T-helper 1 cell treated with Interleukin-12 subunit alpha and Interleukin-12 subunit beta and Interleukin-4 antibody, amounts not matched to agents 30 ng/mL and 1 ng/mL, for 36 hours (primary cell): ENCODE measurements around the gene STK10. TPM values are rescaled to one million over a fixed set of nuclear protein-coding genes. Genes with fewer than 3 reads are reported as not detected.

Source experiments
- intact Hi-C: fragments of 100-400 bp; cut with micrococcal nuclease; formaldehyde crosslinking; loops from one replicate; pipeline ENCODE4 v1.15.1; 2024
- total RNA-seq: library from RNA; stranded (reverse); gene quantifications from 2 replicates; pipeline ENCODE4 v1.2.3, GENCODE V29; 2022

STK10 gene
- total RNA-seq, 1 donor from 2014 or later: 226 TPM

DNA sequence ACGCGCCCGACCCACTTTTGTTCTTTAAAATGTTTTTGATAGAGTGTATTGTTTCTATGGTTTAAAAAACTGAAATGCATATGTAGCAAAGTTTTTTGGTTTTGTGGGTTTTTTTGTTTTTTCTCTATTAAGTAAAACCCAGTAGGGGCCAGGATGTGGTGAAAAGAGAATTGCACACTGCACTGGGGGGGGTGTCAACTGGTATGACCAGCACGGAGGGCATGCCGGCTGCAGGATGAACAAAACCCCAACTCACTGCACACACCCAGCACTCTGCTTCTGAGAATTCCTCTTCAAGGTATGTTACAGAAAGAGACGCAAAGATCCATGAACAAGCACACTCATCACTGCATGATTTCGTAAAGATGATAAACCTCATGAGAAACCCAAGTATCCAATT, 75.0 kb downstream of the STK10 start:
- intact Hi-C loops: loop anchor here (1.0 to 5.0 kb wide), 3 partner anchors 37 to 726 kb away; partner anchors contain the start of genes FBXW11 and NPM1

DNA sequence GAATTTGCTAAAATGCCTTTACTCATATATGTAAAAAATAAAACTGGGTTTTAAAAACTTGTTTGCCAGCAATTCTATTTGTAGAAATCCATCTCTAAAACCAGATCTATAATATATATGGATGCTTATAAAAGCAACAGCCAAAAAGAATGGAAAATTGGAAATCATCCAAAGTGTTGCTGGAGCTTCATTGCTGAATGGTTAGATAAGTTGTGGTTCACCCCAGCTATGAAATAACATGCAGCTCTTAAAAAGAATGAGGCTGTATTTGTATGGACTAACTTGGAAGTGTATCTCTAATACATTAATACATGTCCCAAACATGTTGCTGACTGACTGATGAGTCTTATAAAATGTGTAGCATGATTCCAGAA, 76.2 kb downstream of the STK10 start:
- intact Hi-C loops: loop anchor here (1.0 to 5.0 kb wide), 5 partner anchors 46 to 725 kb away; partner anchors contain the start of genes FBXW11, NPM1 and STK10

DNA sequence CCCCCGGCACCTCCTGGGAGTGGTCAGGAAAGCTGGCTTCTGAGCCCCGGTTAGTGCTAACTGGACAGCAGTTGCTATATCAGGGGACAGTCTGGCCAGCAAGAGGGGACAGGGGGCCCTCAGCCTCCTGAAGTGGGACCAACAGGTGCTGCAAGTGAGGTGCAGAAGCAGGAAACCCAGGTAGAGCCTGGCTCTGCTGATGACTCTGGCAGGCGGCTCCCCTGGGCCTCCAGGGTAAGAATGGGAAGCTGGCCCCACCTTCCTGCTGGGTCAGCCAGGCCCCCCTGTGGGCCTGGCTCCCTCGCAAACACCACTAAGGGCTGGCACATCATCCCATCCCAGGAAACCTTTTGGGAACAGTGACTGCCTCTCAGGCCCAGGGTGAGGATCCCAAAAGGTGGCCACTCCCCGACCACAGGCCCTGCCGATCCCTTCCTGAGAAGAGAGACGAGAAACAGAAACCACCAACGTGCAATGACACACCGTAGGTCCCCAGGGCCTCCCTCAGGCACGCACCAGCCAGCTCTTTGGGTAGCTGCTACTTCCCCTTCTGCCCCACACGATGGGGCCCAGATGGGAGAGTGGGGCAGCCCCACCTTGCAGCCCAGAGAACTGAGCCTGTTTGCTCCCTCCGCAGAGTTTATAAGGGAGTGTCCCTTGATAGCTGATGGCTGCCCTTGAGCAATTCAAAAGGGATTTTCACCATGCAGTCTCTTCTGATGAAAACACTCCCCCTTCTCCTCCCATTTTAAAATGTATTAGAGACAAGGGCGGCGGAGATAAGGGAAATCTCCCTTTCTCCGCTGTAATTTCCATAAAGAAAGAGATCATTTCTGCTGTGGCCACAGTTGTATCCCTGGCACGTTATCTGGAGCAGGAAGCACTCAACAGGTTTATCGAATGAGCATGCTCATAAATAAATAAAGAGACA, 76.8 kb downstream of the STK10 start:
- intact Hi-C loops: loop anchor here (1.0 to 5.0 kb wide), 4 partner anchors 45 to 724 kb away; partner anchors contain the start of genes NPM1 and STK10

DNA sequence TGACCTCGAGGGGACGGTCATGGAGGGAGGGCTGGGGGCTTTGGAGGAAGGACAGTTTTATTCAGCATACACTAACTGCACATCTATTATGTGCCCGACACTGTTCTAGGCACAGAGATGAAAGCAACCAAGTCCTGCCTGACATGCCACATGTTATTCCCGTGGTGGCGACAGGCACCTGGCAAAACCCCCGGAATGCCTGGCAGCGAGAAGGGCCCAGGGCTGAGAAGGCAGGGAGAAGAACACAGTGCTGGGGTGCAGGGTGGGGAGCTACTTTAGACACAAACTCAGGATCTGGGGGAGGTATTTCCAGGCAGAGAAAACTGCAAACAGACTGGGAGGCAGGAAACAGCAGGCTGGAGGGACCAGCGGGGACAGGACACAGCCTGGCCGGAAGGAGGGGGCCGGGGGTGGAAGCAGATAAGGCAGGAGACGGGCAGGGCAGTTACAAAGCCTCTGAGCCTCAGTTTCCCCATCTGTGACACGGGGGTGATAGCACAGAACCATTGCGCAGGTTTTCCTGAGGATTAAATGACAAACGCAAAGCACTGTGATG, 77.7 kb downstream of the STK10 start:
- intact Hi-C loops: loop anchor here (2.0 to 5.0 kb wide), 2 partner anchors 662 to 723 kb away; partner anchors contain the start of gene NPM1

DNA sequence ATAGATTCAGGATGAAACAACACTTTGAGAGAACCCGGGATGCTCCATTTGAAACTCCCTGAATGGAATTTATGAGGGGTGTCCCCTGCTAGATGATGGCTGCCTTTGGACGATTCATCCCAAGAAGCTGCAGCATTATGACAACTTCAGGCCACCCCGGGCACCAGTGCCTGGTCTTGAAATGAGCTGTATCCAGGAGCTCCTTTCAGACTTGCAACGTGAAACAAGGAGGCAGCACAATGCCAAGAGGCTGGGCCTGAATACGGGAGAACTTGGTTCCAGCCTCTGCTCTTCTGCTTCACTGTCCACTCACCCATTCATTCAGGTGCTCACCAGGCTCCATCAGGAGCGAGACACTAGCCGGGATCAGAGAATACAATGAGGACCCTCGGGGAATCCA, 78.3 kb downstream of the STK10 start:
- intact Hi-C loops: loop anchor here (2.0 to 5.0 kb wide), 2 partner anchors 663 to 722 kb away; partner anchors contain the start of gene NPM1

DNA sequence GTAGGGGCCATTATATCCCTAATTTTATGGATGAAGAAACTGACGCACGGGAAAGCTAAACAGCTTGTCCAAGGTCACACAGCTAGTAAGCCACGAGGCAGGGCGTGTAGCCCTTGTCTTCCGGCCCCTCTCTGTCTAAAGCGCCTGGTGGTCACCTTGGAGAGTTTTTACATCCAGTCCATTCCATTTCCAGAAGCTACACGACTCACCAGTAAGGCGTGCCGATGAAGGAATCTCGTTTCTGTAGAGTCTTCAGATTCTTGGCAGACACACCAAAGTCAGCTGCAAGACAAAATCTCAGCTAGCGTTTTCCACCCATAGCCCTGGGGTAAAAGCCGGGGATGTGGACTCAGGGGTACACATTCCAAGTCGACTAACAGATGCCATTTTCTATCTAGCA, 80.5 kb downstream of the STK10 start:
- intact Hi-C loops: loop anchor here (1.0 to 2.0 kb wide), 6 partner anchors 67 to 589 kb away; partner anchors contain the start of gene STK10

DNA sequence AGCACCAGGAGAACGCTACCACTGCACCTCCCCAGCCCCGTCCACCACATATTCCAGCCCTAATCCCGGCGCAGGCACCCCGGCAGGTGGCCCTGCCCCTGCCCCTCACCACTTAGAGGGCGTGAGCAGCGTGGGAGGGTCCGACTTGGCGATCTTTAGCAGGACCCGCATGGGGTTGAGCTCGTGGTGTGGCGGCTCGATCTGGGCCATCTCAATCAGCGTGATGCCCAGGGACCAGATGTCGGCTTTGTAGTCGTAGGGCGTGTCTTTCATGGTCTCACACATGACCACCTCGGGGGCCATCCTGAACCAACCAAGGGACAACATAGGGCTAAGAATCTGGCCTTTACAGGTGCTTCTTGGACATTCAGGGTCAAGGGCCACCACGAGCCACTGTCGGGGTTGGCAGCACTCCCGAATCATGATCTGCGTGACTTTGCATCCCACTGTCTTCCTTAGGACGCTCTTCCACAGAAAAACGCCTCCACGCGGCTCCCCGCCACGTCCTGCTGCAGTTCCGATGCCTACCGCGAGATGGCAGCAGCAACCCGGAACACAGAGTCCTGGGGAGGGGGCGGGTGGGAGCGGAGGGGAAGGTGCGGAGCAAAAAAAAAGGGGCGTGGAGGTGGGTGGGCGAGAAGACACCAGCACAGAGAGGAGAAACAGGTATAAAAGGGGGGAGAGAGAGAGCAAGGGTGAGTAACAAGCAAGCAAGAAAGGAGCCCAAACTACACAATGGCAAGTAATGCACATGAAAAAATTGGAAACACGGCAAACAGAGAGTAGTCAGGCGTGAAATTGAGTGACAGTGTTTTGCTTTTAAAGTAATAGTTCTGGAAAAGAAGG, 81.3 kb downstream of the STK10 start:
- intact Hi-C loops: loop anchor here (1.0 to 2.0 kb wide), 6 partner anchors 68 to 590 kb away; partner anchors contain the start of gene STK10

DNA sequence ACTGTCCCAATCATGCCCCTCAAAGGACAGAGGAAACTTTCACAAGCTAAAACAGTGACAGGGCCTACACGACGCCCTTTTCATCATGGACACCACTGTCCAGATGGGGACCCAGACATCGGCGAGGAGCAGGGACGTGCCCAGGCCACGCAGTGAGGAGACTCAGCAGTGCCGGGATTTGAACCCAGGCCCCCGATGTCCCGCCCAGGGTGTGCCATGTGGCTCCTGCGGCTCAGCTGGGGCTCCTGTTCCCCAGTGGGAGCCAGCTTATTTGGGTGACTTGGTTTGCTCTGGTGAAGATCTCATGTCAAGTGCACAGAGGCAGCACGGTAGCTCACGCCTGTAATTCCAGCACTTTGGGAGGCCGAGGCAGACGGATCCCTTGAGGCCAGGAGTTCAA, 82.2 kb downstream of the STK10 start:
- intact Hi-C loops: loop anchor here (2.0 kb wide), 3 partner anchors 179 to 591 kb away; no protein-coding TSS in a partner anchor

DNA sequence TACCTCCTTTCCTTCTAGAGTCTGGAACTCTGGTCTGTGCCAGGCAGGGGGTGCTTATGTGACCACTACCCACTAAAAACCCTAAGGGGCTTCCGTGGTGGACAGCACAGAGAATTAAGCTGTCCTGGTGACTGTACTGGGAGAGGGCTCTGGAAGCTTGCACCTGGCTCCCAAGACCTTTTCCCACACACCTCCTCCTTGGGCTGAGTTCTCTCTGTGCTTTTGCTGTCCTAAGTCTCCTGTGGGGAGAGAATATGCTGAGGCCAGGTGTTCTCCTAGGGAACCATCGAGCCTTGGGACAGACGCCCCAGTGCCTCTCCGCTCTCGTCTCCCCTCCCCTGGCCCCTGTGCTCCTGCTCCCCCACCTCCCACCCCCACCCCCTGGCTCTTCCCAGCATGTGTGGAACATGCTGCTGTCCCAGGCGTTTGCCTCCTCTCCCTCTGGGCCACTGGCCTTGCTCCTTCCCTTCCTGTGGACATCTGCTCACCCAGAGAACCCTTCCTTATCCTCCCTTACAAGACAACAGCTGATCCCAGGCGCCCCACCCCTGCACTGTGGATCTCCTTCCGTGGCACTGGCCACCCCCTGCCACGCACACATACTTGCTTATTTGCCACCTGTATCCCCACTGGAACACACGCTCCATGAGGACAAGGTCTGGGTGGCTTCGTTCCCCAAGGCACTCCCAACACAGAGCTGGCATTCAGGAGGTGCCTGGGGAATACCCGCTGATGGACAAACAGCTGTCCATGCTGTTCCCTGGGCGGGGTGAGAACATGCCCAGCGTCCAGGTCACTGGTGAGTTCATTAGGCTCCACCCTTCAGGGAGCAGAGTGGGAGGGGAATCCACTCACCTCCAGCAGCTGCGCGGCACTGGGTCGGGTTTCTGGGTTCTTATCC, 83.0 kb downstream of the STK10 start:
- intact Hi-C loops: no loop called here

DNA sequence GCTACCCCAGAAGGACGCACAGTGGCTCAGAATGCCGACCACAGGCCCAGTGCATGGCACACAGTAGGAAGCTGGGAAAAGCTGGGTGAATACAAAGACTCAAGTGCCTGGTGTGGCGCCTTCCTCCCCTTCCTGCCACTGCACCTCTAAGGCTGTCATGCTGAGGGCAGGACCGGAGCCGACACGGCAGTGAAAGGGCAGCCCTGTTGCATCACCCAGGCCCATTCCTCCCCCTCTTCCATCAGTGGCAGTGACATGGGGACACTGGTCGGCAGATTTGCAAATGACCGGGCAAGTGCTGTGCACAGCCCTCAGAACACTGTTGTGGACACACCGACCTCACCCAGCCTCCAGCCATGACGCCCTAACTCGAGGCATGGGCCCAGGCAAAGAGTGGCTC, 84.0 kb downstream of the STK10 start:
- intact Hi-C loops: no loop called here

DNA sequence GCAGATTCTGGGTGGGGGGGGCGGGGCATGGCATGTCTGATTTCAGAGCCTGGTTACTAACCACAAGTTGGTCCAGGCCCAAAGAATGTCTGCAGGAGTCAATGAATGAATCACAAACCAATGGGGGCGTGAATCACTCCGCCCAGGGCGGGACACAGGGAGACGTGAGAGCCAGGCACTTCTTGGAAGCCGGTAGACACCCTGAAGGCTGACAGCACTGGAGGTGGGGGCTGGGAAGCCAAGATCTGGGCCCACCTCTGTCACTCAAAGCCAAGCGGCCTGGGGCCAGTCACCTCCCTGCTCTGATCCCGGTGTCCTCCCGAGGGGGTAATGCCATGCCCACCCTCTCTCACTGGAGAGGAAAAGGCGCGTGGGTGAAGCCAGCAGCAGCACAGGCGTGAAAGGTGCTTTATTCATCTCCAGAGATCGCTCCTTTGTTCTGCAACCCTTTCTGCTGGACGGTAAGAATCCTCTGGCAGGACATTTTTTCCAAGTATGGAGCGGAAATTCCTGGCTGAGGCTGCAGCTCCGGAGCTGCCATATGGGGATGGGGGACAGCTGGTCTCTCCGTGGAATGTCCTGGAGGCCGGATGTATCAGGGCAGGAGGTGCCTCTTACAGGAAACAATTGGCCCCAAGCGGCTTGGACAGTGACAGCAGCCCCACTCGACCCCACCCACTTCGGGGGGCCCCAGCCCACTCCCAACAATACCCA, 85.0 kb downstream of the STK10 start:
- intact Hi-C loops: no loop called here

DNA sequence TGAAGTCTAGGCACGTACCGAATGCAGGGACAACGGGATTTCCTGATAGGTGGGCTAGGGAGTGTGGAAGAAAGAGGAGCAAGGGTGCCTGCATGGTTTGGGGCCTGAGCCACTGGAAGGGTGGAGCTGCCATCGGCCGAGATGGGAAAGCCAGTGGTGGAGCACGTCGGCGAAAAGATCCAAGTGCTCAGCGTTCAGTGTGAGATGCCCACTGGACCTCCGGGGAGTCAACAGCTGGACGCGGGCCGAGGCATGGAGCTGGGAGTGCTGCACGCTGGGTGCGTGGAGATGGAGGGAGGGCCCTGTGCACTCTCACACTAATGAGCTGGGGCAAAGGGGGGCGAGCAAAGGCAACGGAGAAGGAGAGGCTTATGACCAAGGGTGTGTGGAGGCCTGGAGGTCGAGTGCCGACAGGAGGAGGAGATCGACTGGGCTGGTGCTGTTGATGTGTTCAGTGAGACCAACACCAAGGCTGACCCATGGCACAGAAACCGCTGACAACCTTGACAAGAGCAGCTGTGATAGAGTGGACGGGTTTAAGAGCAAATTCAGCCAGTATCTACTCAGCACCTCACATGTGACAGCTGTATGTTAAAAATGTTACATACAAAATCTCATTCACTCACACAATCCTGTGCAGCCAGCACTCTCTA, 85.7 kb downstream of the STK10 start:
- intact Hi-C loops: no loop called here

DNA sequence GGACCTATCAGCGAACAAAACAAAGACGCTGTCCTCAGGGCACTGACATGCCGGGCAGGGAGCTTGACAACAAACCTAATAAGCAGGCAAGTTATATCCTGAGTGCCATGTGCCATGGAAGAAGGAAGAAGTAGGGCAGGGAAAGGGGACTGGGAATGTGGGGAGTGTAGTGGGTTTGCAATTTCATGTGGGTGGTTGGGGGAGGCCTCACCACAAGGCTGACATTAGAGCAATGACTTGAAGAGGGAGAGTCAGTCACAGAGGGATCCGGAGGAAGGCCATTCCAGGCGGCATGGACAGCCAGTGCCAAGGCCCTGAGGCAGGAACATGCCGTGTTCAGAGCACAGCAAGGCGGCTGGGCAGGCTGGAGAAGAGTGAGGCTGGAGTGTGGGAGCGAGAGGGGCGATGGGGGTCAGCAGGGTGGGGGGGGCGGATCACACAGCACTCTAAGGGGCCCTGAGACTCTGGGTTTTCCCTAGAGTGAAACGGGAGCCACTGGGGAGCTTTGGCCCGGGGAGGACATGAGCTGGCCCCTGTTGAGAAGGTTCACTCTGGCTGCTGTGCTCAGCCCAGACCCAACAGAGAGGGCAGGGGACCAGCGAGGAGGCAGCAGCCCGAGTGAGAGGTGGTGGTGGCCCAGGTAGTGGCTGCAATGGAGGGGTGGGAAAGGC, 86.3 kb downstream of the STK10 start:
- intact Hi-C loops: no loop called here

DNA sequence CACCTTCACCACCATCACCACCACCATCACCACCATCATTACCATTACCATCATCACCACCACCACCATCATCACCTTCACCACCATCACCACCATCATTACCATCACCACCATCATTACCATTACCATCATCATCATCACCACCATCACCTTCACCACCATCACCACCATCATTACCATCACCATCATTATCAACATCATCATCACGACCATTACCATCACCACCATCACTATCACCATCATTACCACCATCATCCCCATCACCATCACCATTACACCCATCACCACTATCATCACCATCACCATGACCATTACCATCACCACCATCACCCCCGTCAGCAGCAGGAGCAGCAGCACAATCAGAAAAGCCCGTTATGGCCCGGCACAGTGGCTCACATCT, 89.1 kb downstream of the STK10 start:
- intact Hi-C loops: no loop called here

DNA sequence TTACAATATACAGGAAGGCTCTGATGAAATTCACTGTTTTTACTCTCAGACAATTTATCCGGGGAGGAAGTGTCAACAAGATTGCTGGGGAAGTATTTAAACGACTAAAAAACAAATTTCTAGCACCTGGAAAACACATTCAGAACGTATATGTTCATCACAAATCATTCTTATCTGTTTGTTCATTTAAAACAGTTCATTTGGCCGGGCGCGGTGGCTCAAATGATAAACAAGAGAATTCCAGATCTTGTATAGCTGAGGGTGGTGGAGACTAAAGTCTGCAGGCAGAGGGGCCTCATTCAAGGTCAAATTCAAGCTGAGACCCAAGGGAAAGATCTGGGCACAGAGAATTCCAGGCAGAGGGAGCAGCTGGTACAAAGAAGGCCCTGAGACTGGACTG, 90.0 kb downstream of the STK10 start:
- intact Hi-C loops: no loop called here

DNA sequence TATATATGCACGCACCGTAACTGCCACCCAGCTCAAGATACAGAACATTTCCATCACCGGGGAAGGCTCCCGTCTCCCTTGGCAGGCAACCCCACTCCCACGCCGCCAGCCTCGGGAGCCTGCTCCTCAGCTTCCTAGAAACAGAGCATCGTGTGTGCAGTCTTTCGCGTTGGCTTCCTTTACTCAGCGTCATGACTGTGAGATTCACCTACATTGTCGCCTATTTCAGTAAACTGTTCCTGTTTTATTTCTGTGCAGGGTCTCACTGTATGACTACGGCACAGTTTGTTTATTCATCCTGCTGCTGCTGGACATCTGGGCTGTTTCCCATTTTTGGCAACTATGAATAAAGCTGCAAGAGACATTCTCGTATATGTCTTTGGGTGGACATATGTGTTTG, 90.7 kb downstream of the STK10 start:
- intact Hi-C loops: no loop called here

DNA sequence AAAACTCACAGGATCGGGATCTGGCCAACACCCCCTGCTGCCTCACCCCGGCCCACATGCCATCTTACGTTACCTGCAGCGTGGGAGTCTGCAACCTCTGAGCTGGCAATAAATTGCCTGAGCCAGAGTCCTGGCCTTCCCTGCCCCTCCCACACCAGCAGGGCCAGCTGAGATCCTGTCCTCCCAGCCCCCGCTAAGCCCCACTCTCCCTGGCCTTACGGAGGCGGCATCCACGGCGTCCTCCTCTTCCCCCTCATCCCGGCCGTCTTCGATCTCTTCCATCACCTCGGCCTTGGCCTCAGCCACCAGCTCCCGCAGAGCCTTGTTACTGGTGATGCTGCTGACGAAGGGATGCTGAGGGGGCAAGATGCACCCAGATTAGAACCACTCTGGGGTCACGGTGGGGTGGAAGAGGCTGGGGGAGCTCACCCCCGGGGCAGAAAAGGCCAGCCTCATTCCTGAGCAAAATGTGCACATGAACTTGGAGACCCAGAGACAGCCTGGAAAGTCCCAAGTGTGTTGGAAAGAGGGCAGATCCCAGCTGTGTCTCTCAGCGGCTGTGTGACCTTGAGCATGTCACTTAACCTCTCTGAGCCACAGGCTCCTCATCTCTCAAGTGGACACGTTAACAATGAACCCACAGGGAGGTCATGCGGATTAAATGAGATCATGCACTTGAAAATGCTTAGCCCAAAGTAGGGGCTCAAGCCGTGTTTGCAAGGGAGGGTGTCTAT, 91.7 kb downstream of the STK10 start:
- intact Hi-C loops: no loop called here
